ENCODE measurements around the gene UBXN4.
"Not testable (repeated sequence)": the region's sequence is repeated elsewhere in the genome, so short reads cannot be mapped to it uniquely, and the experiment has no call there.

The UBXN4 gene

DNA sequence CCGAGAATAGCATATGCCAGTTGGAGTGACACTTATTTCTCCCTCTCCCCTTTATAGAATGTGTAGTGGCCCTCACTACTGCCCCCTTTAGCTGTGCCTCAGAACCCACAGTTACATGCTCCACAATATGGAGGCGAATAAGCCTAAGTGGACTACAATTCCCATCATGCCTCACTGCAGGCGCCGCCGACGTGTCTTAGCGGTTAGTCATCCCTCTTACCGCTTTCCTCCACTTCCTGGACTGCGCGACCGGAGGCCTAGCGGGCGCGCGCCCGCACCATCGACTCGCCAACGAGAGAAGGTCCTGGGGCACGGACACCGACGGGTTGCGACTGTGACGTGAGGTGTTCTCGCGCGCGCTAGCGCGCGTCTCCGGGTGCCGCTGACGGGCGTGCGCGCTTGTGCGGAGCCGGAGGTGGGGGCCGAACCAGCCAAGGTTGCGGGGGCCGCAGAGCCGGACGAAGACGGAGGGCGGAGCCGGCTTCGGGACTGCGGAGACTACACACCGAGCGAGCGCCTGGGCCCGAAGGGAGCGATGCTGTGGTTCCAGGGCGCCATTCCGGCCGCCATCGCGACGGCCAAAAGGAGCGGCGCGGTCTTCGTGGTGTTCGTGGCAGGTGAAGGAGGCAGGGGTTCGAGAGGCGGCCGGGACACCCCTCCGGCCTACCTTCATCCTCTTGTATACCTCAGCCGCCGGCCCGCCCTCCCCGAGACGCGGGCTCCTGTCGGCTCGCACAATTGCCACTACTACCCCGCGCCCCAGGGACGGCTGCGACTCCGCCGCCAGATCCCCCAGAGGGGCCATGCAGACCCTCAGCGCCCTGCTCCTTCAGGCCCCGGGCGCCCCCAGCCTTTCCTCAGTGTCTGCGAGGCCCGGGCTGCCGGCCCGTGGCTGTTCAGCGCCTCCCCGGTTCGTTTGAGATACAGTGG, at the start of gene UBXN4:
Gene UBXN4 (plus strand): TSS at position 461 of the 930 bp plus-strand sequence. CDS start 75 bp downstream, at position 536.
- Mint-ChIP-seq H3K4me1 (ENCODE audit: low read depth) (peaks cover 23% of the 10 kb centered on the region), H3K4me3 (peak within 1 kb of the TSS; percentile 95), H3K36me3 (ENCODE audit: low read depth) (peaks cover 28% of the 10 kb centered on the region), H3K9me3 (peaks cover 4% of the 10 kb centered on the region), H3K27me3 (ENCODE audit: low read depth) (no peaks in the 10 kb centered on the region), H3K27ac (peak within 1 kb of the TSS; percentile 99)
- DNase-seq (ENCODE audit: low spot score): peak; percentile 92

DNA sequence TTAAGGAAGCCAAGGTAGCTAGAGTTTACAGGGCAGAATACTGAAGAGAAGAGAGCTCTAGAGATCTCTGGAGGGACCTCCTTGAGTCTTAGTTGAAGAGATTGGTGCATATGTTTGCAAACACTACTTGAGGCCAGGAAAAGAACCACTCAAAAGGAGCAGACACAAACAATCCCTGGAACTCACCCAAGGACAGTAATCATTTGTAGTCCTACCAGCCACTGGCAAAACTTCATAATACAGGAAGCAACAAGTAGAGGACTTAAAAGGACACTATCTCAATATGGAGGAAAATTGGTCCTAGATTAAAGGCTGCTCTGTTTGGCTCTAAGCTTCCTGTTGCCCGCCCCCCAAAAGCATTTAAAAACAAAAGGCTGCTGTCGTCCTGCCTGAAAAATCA, 46.9 kb upstream of the UBXN4 start:
- no peaks in the 10 kb centered on the region for H3K9me3 Mint-ChIP-seq
- H3K36me3 Mint-ChIP-seq (ENCODE audit: low read depth): peaks cover 15% of the 10 kb centered on the region
- peaks cover 8% of the 10 kb centered on the region for H3K4me1 Mint-ChIP-seq (ENCODE audit: low read depth)
- no peak overlapping the region for H3K4me3 Mint-ChIP-seq
- H3K27ac Mint-ChIP-seq: no peak overlapping the region
- no peaks in the 10 kb centered on the region for H3K27me3 Mint-ChIP-seq (ENCODE audit: low read depth)
- no peak for DNase-seq (ENCODE audit: low spot score)

- no peaks in the 10 kb centered on the region for H3K9me3 Mint-ChIP-seq
- DNase-seq (ENCODE audit: low spot score): no peak
- H3K4me1 Mint-ChIP-seq (ENCODE audit: low read depth): peaks cover 2% of the 10 kb centered on the region
- H3K36me3 Mint-ChIP-seq (ENCODE audit: low read depth): peaks cover 11% of the 10 kb centered on the region
- no peak overlapping the region for H3K4me3 Mint-ChIP-seq
- H3K27me3 Mint-ChIP-seq (ENCODE audit: low read depth): no peaks in the 10 kb centered on the region
- no peak overlapping the region for H3K27ac Mint-ChIP-seq
Measured at GRCh38 chr2:135698838-135699237, 42.8 kb upstream of the UBXN4 start.

DNA sequence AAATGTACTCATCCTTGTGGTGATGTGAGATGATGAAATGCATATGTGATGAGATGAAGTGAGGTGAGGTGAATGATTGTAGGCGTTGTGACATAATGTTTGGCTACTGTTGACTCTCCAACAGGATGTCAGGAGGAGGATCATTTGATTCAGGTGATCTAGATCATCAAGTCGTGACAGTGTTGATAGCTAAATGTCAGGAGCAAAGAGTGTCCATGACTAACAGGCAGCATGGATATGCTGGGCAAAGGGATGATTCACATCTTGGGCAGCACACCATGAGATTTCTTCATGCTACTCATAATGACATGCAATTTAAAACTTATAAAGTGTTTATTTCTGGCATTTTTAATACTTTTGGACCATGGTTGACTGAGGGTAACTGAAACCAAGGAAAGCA, 40.2 kb upstream of the UBXN4 start:
- DNase-seq (ENCODE audit: low spot score): no peak
- Mint-ChIP-seq H3K4me3 (no peak overlapping the region), H3K27ac (no peak overlapping the region), H3K27me3 (ENCODE audit: low read depth) (no peaks in the 10 kb centered on the region), H3K4me1 (ENCODE audit: low read depth) (peaks cover 2% of the 10 kb centered on the region), H3K36me3 (ENCODE audit: low read depth) (peaks cover 1% of the 10 kb centered on the region), H3K9me3 (no peaks in the 10 kb centered on the region)

- DNase-seq (ENCODE audit: low spot score): no peak
- Mint-ChIP-seq H3K27ac (no peak overlapping the region), H3K4me1 (ENCODE audit: low read depth) (peaks cover 2% of the 10 kb centered on the region), H3K36me3 (ENCODE audit: low read depth) (peaks cover 1% of the 10 kb centered on the region), H3K4me3 (no peak overlapping the region), H3K9me3 (no peaks in the 10 kb centered on the region), H3K27me3 (ENCODE audit: low read depth) (no peaks in the 10 kb centered on the region)
Measured at GRCh38 chr2:135703300-135703699, 38.4 kb upstream of the UBXN4 start.

- H3K27me3 Mint-ChIP-seq (ENCODE audit: low read depth); H3K4me3 Mint-ChIP-seq; H3K4me1 Mint-ChIP-seq (ENCODE audit: low read depth); H3K27ac Mint-ChIP-seq; DNase-seq (ENCODE audit: low spot score); H3K36me3 Mint-ChIP-seq (ENCODE audit: low read depth); H3K9me3 Mint-ChIP-seq: not testable (repeated sequence)
Measured at GRCh38 chr2:135704075-135704474, 37.6 kb upstream of the UBXN4 start.

DNA sequence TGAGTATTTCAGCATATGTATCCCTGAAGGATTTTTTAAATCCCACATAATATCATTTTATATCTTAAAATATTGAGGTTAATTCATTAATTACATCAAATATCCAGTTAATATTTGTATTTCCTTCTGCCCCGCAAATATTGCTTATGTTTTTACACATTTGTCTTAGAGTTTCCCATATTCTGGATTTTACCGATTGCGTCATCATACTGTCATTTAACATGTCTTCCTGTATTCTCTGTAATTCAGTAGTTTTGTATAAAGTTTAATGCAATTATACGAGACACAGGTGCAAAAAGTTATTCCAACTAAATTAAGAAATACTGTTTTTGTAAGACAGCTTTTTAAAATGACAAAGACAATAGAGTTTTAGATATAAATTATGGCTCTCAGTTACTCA, 33.5 kb upstream of the UBXN4 start:
- Mint-ChIP-seq H3K9me3 (no peaks in the 10 kb centered on the region), H3K27ac (no peak overlapping the region), H3K4me3 (no peak overlapping the region), H3K36me3 (ENCODE audit: low read depth) (peaks cover 4% of the 10 kb centered on the region), H3K4me1 (ENCODE audit: low read depth) (no peaks in the 10 kb centered on the region), H3K27me3 (ENCODE audit: low read depth) (no peaks in the 10 kb centered on the region)
- DNase-seq (ENCODE audit: low spot score): no peak

- no peak overlapping the region for H3K27ac Mint-ChIP-seq
- no peaks in the 10 kb centered on the region for H3K9me3 Mint-ChIP-seq
- H3K4me3 Mint-ChIP-seq: no peak overlapping the region
- H3K36me3 Mint-ChIP-seq (ENCODE audit: low read depth): peaks cover 4% of the 10 kb centered on the region
- DNase-seq (ENCODE audit: low spot score): peak; percentile 54
- H3K27me3 Mint-ChIP-seq (ENCODE audit: low read depth): no peaks in the 10 kb centered on the region
- no peaks in the 10 kb centered on the region for H3K4me1 Mint-ChIP-seq (ENCODE audit: low read depth)
Measured at GRCh38 chr2:135709992-135710391, 31.7 kb upstream of the UBXN4 start.

- H3K27me3 Mint-ChIP-seq (ENCODE audit: low read depth); DNase-seq (ENCODE audit: low spot score); H3K4me1 Mint-ChIP-seq (ENCODE audit: low read depth); H3K4me3 Mint-ChIP-seq; H3K9me3 Mint-ChIP-seq; H3K27ac Mint-ChIP-seq; H3K36me3 Mint-ChIP-seq (ENCODE audit: low read depth): not testable (repeated sequence)
Measured at GRCh38 chr2:135715086-135715485, 26.6 kb upstream of the UBXN4 start.

GRCh38 chr2:135728064-135728743, 13.5 kb upstream of the UBXN4 start:
- H3K36me3 Mint-ChIP-seq (ENCODE audit: low read depth): peaks cover 16% of the 10 kb centered on the region
- no peak for DNase-seq (ENCODE audit: low spot score)

DNA sequence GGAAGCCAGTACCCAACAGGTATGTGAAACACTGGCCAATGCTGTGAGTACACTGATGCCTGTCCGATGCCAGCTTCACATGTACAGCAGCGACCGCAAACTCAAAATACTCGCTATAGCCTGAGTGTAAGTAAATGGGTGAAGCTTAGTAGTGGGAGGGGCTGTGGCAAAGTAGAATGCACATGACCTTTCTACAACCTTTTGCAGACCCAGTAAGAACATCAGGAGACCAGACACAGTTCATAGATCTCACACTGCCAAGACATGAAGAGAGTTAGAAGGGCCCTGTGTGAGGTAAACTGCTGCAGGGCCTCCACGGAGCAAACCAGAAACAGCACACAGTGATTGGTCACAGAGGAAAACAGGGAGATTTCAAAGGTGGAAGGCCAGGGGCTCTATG, 9.1 kb upstream of the UBXN4 start:
- H3K27me3 Mint-ChIP-seq (ENCODE audit: low read depth): no peaks in the 10 kb centered on the region
- H3K4me1 Mint-ChIP-seq (ENCODE audit: low read depth): no peaks in the 10 kb centered on the region
- DNase-seq (ENCODE audit: low spot score): no peak
- H3K36me3 Mint-ChIP-seq (ENCODE audit: low read depth): no peaks in the 10 kb centered on the region
- no peaks in the 10 kb centered on the region for H3K9me3 Mint-ChIP-seq
- H3K27ac Mint-ChIP-seq: no peak overlapping the region
- H3K4me3 Mint-ChIP-seq: no peak overlapping the region

More at GRCh38 chr2:135728064-135728743, 13.5 kb upstream of the UBXN4 start:
- Mint-ChIP-seq H3K4me1 (ENCODE audit: low read depth) (no peaks in the 10 kb centered on the region), H3K27me3 (ENCODE audit: low read depth) (no peaks in the 10 kb centered on the region), H3K4me3 (no peak overlapping the region), H3K27ac (no peak overlapping the region), H3K9me3 (no peaks in the 10 kb centered on the region)

DNA sequence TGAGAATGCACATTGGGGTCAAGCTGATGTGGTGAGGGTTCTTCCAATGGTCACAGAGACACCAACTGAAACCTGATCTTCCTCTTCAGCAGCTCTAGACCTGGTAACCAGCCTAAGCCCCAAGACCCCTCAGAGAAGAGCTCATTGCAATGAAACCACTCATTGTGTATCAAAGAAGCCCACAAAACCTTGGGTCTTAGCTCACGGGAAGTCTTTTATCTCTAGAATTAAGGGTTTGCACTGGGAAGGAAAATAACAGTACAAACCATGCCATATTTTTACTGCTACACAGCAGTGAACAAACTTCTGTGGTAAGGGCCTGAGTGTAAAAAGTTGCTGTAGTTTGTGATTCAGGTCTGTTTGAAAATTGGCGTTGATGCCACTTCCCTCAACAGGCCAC, 8.6 kb upstream of the UBXN4 start:
- Mint-ChIP-seq H3K27ac (no peak overlapping the region), H3K36me3 (ENCODE audit: low read depth) (no peaks in the 10 kb centered on the region), H3K4me3 (no peak overlapping the region), H3K4me1 (ENCODE audit: low read depth) (no peaks in the 10 kb centered on the region), H3K9me3 (no peaks in the 10 kb centered on the region), H3K27me3 (ENCODE audit: low read depth) (no peaks in the 10 kb centered on the region)
- no peak for DNase-seq (ENCODE audit: low spot score)

DNA sequence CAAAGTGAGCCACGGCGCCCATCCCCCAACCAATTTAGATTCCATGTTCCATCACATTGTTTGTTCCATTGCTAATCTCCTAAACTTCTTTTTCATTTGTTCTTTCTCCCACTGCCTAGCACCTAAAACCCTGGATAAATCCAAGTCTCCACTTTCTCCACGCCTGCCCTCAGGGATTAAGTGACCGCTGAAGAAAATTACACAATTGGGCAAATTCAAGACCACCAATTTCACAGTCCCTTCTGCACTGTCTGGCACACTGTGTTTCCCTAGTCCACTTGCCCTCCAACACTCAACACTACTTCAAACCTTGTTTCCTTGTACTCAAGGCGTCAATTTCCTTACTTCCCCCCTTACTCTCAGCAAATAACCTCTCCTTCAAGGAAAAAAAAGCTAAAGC, 5.1 kb upstream of the UBXN4 start:
- no peak overlapping the region for H3K4me3 Mint-ChIP-seq
- H3K9me3 Mint-ChIP-seq: peaks cover 4% of the 10 kb centered on the region
- H3K27ac Mint-ChIP-seq: no peak overlapping the region

DNA sequence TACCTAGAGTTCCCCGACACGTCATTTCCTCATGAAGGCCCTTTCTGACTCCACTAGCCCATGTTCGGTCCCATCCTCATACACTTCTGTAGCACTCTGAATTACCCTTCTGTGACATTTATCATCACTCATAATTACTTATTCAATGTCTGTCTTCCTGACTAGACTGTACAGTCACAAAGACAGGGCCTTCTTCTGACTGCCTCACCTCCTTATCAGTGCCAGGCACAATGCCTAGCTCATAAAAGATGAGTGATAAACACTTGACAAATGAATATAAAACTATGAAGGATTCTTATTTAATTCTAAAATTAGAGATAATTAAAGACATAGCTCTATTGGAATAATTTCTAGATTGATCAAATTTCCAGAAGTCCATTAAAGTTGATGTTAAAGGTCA, 1.4 kb upstream of the UBXN4 start:
- peaks cover 15% of the 10 kb centered on the region for H3K4me1 Mint-ChIP-seq (ENCODE audit: low read depth)
- DNase-seq (ENCODE audit: low spot score): no peak
- H3K9me3 Mint-ChIP-seq: peaks cover 4% of the 10 kb centered on the region
- H3K36me3 Mint-ChIP-seq (ENCODE audit: low read depth): peaks cover 18% of the 10 kb centered on the region
- H3K27ac Mint-ChIP-seq: no peak overlapping the region
- H3K4me3 Mint-ChIP-seq: no peak overlapping the region
- H3K27me3 Mint-ChIP-seq (ENCODE audit: low read depth): no peaks in the 10 kb centered on the region

More for the DNA sequence above, 5.1 kb upstream of the UBXN4 start:
- Mint-ChIP-seq H3K27me3 (ENCODE audit: low read depth) (no peaks in the 10 kb centered on the region), H3K36me3 (ENCODE audit: low read depth) (no peaks in the 10 kb centered on the region), H3K4me1 (ENCODE audit: low read depth) (peaks cover 1% of the 10 kb centered on the region)
- no peak for DNase-seq (ENCODE audit: low spot score)

Measured in T-helper 2 cell treated with Interferon-gamma antibody and Interleukin-4, amounts not matched to agents 5 μg/mL and 100 μg/mL, for 36 hours (primary cell).